GM19372 (cell line): ENCODE results near the gene HOXB8.

Experiments used
- ATAC-seq: cut with Tn5 transposase; IDR thresholded peaks from one replicate; pipeline ENCODE4 v1.9.1; 2021; ENCODE audit warnings: mild to moderate bottlenecking, low read depth, moderate library complexity; ENCODE audit not compliant: unreplicated experiment

HOXB8 gene

GRCh38 chr17:48611681-48612455 lies 3.2 kb downstream of the HOXB8 start:
- ATAC-seq = no peak

DNA sequence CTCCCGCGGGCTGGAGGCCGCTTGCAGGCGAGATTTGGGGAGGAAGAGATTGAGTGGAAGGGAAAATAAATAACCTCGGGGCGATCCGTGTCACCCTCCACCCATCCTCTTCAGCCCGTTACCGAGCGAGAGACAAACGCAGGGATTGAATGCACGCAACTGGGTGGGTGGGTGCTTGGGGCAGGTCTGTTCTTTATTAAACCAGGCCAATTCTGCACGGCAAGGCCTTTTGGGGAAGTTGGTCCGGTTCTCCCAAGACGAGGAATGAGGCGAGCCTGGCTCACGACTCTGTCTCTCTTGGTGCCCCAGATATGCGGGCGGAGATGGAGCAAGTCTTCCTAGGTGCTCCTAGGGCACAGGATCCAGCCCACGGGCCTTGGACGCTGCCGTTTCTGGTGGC lies 3.9 kb downstream of the HOXB8 start:
- no peak for ATAC-seq

DNA sequence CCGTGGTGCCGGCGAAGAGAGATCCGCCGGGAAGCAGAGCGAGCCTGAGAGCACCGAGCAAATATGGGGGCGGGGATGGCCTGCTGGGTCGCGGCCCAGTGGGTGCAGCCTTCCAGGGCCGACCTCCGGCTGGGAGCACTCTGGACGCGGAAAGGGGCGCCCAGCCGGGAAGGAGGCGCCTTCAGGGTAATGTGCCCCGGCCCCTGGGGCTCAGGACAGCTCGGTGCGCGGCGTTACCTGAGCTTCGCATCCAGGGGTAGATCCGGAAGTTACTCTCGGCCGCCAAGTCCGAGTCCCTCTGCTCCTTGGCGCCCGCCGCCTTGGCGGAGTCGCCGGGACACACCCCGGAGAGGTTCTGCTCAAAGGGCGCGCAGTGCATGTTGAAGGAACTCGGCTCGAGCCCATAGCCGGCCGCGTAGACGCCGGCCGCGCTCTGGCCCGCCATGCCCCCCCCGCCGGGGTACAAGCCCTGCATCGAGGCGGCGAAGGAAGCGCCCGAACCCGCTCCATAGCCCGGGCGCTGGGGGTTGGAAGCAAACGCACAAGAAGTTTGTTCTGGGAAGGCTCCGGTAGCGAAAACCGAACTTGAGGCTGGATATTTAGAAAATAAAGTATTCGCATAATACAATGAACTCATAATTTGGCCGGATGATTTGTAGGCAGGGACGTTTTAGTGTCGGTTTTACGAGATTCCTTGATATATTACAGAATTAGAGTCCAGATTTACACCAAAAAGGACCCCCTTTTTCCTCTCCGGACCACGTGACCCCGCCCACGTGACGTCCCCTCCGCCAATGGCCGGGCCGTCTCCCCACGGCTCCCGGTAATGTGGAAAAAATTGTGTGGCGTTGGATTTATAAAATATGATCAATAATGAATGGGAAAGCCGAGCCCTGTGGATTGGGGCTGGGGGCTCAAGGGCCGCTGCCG lies 4.5 kb downstream of the HOXB8 start, which contains the start of gene HOXB7:
HOXB7 (minus strand) TSS at position 736 of the 930 bp plus-strand sequence; CDS start at position 637, 99 bp downstream.
- ATAC-seq = no peak

DNA sequence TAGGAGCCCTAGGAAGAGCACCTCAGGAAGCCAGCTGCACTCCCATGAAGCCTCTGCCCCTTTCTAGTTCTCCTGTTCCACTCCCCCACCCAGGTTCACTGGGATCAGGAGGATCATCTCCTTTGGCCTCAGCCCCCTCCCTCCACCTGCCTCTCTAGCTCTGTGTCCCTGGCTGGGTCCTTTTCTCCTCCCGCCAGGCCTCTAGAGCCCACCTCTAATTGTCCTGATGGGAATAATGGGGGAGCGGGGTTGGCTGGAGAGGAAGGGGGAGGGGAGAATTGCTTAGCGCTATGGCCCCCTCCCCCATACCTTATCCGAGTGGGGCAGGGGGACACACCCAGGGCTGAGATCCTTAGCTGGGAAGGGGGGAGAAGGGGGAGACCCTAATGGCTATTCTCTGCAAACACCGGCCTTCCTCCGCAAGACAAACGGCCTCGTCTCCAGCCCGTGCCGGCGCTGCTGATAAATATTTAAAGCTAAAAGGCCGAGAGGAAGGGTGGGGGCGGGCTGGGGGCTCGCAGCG lies 5.3 kb downstream of the HOXB8 start:
- ATAC-seq = no peak

GRCh38 chr17:48609033-48609432 lies 6.1 kb downstream of the HOXB8 start:
- no peak for ATAC-seq

DNA sequence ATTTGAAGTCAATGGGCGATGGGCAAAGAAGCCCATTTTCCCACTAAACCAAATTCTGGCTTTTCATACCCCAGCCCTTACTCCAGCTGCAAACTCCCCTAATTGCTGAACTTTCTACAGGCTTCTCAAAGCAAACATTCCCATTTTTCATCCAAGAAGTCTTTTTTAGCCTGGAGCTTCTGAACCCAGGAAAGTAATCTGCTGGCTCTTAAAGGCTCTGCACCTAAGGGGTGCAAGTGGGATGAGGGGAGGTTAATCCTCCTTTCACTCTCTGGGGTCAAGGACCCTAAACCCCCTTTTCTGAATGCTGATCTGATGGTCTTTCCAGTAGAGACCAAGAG lies 6.6 kb downstream of the HOXB8 start:
- ATAC-seq = no peak

DNA sequence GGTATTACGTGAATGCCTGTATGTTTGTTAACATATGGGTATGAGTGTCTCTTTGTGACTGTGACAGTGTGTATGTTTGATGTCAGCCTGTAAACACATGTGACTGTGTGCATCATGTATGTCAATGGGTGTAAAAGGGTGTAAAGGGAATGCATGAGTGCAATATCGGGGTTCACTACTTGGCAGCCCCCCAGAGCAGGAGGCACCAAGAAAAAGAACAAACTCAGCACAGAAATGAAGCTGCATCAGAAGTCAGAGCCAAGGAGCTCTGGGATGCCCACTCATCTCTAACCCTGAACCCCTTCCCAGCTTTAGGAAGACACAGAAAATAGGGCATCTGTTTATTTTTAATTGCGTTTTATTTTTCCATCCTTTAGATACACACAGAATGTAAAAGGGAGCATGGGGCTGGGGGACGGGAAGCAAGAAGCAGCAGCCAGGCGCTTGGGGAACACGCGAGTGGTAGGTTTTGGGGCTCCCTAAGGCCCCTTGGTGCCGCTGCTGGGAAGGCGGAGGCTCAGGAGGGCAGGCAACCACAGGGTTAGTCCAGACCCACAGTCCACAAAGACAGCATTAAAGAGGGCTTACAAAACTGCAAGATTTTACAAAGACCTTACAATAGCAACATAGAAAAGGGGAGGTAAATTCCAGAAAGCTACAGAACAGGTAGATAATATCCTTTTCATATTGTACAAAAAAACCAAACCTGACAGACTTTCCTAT lies 8.0 kb downstream of the HOXB8 start:
- no peak for ATAC-seq

DNA sequence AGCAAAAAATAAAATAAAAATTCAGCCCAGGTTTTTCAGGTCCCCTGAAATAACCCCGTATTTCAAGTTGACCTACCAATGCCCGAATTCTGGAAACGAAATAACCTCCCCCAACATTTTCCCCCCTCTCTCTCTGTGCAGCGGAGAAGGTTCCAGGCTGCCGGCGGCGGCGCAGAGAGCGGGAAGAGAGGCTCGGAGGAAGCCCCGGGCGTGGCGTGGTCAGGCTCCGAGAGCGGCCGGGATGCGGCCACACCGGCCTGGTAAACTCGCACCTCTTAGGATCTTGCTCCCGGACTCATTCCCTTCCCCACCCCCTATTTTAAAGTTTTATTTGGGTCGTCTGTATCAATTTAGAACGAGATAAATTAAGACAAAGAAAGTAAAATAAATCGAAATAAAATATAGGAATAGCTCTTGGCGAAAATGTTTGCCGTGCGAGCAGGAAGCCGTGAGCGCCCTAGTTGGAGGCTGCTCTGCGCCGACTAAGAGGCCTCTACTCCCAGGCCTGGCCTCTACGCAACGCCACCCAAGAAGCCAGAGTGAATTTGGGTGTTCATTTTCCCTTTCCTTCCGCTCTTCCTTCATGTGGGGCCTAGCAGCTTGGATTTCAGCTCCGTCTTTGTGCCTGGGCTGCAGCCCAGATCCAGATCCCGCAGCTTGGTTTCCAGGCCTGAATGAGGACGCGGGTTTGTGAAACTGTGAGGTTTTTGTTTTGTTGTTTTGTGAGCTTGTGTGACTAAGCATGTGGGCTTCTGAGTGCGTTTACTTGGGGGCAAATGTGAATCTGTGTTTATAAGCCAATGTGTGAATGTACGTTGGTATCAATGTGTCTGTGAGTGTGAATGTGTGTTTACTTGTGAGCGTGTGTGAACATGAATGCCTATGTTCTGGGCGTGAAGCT lies 8.9 kb downstream of the HOXB8 start:
- no peak for ATAC-seq

DNA sequence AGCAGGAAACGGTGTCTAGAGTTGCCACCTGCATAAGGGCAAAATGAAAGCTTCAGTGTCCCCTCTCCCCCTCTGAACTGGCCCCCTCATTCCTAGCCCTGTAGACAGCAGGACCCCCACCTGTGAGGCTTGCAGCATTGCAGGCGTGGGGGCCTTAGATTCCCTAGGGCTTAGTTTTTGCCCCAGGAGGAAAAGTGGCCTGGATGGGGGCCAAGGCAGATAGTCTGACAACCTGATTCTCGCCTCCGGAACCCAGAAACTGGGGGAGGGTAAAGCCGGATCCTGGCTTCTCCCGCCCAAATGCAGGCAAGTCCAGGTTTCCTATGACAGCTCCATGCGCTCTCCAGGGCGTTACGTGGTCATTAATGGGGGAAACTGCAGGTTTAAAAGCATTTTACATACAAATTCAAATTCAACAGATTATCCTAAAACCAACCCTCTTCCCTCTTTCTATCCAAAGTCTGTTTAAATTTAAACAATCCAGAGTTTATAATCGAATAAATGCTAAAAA lies 9.6 kb downstream of the HOXB8 start:
- no peak for ATAC-seq

GRCh38 chr17:48604770-48605329 lies 10.2 kb downstream of the HOXB8 start, which contains the start of gene HOXB6:
Gene HOXB6 (minus strand): TSS chr17:48604986. CDS start chr17:48598150, 6,836 bp downstream.
- no peak for ATAC-seq

GRCh38 chr17:48603959-48604769 lies 10.9 kb downstream of the HOXB8 start:
- ATAC-seq = no peak

GRCh38 chr17:48601539-48602425 lies 13.3 kb downstream of the HOXB8 start:
- ATAC-seq = no peak

DNA sequence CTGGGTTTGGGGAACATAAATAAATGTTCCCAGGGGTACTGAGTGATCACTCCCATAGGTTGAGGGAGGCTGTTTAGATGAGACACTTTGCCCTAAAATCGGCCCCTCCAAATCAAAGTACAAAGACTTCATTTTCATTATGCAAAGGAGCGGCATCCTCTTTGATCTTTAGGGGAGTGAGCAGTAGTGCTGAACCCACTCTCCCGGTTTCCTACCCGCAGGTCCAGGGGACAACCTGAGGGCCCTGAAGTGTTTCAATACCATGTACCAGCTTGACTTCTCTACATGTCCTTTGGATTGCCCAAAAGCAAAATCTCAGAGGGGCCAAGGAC lies 13.9 kb downstream of the HOXB8 start:
- ATAC-seq = no peak

DNA sequence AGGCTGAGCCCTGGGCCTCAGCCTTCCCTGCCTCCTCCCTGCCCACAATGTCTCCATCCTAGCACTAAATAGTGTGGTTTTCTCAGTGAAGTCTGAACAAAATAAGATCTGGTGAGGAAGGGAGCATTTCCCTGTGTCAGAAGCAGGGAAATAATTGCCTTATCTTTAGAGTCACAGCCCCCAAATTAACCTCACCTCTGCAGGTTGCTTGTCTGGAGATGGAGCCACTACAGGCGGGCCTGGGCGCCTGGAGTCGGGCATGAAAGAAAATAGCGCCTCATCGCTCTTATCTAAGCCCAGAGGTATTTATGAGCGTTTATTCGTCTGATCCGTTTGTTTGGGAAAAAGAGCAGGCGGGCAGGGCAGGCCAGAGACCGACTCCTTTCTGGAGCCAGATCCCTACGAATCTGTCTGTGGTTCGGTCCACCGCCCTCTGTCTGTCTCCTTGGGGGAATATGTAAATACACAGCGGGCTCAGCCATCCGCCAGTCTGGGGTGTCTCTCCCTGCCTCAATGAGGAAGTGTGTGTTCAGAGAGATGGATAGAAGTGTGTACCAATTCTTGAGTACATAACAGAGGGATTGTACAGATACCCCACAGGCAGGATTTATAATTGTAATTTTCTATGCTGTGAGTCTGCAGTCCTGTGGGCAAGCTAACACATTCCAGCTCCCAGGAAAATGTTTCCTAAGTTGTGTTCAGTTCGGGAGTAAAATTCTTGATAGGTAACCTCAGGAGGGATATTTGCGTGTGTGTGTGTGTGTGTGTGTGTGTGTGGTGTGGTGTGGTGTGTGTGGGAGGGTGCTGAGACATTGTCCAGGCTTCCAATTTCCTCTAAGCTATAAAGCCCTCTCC lies 14.6 kb downstream of the HOXB8 start:
- no peak for ATAC-seq

DNA sequence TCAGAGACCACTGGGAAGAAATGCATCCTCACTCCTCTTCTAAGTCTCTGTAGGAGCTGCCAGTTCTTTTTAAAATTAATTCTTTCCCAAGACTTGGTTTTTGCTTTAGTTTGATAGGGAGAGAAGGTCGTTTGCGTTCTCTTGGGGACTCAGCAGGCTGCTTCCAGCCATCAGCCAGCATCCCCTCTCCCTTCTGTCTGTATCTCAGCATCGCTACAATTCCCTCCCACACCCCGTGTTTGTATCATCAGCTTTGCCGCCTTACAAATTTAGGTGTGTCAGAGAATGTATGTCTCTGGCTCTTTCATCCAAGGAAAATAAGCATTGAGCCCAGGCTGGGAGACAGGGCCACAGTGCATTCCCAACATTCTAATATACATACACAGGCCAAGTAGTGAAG lies 15.7 kb downstream of the HOXB8 start:
- ATAC-seq = no peak

- ATAC-seq = no peak
Measured at GRCh38 chr17:48598736-48599135, 16.4 kb downstream of the HOXB8 start.
